Stimulated activated naive B cell treated with anti-CD40 and anti-IgM and Interleukin-4, amounts not matched to agents 10 μg/mL and 1 μg/mL and 100 μg/mL, for 72 hours (primary cell): ENCODE results near the gene AGAP1.

Experiments
- ATAC-seq, 2 donors: fragments of 150-1000 bp; cut with Tn5 transposase; replicated peaks; 2 replicates each; pipeline ENCODE4 v1.10.0; 2021; ENCODE audit warnings: moderate library complexity in 1 of 2
- DNase-seq: peaks from one replicate; pipeline ENCODE4 v3.0.0; 2021
- H3K27ac Mint-ChIP-seq: one replicate; pipeline ENCODE4 v1.8.0; 2022; ENCODE audit warnings: mild to moderate bottlenecking, mixed read lengths
- H3K27me3 Mint-ChIP-seq, 2 donors: one replicate each; pipeline ENCODE4 v1.8.0; 2022; ENCODE audit warnings: mixed read lengths in 2 of 2
- H3K36me3 Mint-ChIP-seq, 2 donors: one replicate each; pipeline ENCODE4 v1.8.0; 2022; ENCODE audit warnings: mixed read lengths in 2 of 2, mild to moderate bottlenecking in 1 of 2
- H3K4me1 Mint-ChIP-seq, 2 donors: one replicate each; pipeline ENCODE4 v1.8.0; 2022; ENCODE audit warnings: mixed read lengths in 2 of 2, mild to moderate bottlenecking in 1 of 2
- H3K4me3 Mint-ChIP-seq, 2 donors: one replicate each; pipeline ENCODE4 v1.8.0; 2022; ENCODE audit warnings: mild to moderate bottlenecking in 2 of 2, mixed read lengths in 2 of 2, moderate library complexity in 1 of 2
- H3K9me3 Mint-ChIP-seq, 2 donors: one replicate each; pipeline ENCODE4 v1.8.0; 2022; ENCODE audit warnings: mixed read lengths in 2 of 2, mild to moderate bottlenecking in 1 of 2

Gene AGAP1

GRCh38 chr2:235701206-235701981, 207.6 kb downstream of the AGAP1 start:
- ATAC-seq: no peak
- no peak for DNase-seq
- H3K4me1 Mint-ChIP-seq: no peaks in the 10 kb centered on the region

GRCh38 chr2:235702186-235702585, 208.3 kb downstream of the AGAP1 start:
- Mint-ChIP-seq H3K27ac (no peak overlapping the region), H3K4me3 (no peak overlapping the region), H3K9me3 (no peaks in the 10 kb centered on the region), H3K4me1 (no peaks in the 10 kb centered on the region), H3K36me3 (no peaks in the 10 kb centered on the region), H3K27me3 (peaks cover 4 to 10% of the 10 kb centered on the region in 2 donors)
- DNase-seq (no peak), ATAC-seq (no peak)

More at GRCh38 chr2:235701206-235701981, 207.6 kb downstream of the AGAP1 start:
- H3K9me3 Mint-ChIP-seq: no peaks in the 10 kb centered on the region
- H3K36me3 Mint-ChIP-seq: no peaks in the 10 kb centered on the region
- H3K27ac Mint-ChIP-seq: no peak overlapping the region
- peaks cover 4 to 10% of the 10 kb centered on the region in 2 donors for H3K27me3 Mint-ChIP-seq
- H3K4me3 Mint-ChIP-seq: no peak overlapping the region

- Mint-ChIP-seq H3K9me3 (no peaks in the 10 kb centered on the region), H3K36me3 (no peaks in the 10 kb centered on the region), H3K4me3 (no peak overlapping the region), H3K27me3 (peaks cover 4 to 10% of the 10 kb centered on the region in 2 donors), H3K4me1 (no peaks in the 10 kb centered on the region), H3K27ac (no peak overlapping the region)
- no peak for ATAC-seq
- DNase-seq: no peak
Measured at GRCh38 chr2:235703711-235704295, 210.0 kb downstream of the AGAP1 start.

DNA sequence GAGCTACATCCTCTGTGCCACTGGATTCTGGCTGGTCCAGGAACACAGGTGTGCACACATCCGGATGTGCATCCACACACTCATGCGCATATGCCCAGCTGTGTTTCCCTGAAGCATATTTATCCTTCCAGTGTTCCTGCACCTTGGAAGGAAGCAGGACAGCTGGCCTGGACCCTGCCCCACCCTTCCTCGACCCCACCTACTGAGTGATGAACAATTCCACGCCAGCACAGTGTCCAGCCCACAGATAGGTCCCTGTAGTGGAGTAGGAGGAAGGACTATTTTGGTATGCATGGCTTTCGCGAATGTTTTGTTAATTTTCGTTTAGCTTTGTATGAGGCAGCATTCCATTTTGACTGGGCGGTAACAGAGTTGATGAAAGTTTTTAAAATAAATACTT, 211.5 kb downstream of the AGAP1 start:
- no peaks in the 10 kb centered on the region for H3K4me1 Mint-ChIP-seq
- H3K27me3 Mint-ChIP-seq: peaks cover 4 to 10% of the 10 kb centered on the region in 2 donors
- H3K9me3 Mint-ChIP-seq: no peaks in the 10 kb centered on the region
- H3K36me3 Mint-ChIP-seq: no peaks in the 10 kb centered on the region
- no peak overlapping the region for H3K4me3 Mint-ChIP-seq
- H3K27ac Mint-ChIP-seq: no peak overlapping the region
- no peak for ATAC-seq
- DNase-seq: no peak

DNA sequence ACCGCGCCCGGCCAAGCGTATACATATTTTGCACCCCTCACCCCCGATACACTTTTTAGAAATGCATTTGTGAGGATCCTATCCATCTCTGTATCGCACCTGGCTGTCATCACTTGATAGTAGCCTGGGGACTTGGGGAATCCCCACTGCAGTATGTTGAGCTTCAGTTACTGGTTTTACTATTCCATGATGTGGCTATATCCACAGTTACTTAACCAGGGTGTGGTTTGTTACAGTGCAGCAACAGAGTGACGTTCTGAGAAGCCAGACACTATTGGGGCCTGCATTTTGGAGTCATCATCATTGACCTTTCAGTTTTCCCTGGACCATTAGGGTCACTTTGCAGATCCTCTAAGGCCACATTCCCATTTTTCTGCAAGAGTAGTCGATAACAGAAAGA, 212.7 kb downstream of the AGAP1 start:
- no peak for DNase-seq
- Mint-ChIP-seq H3K9me3 (no peaks in the 10 kb centered on the region), H3K27ac (no peak overlapping the region), H3K4me1 (no peaks in the 10 kb centered on the region), H3K27me3 (peaks cover 4 to 10% of the 10 kb centered on the region in 2 donors), H3K4me3 (no peak overlapping the region), H3K36me3 (no peaks in the 10 kb centered on the region)
- no peak for ATAC-seq

- H3K27ac Mint-ChIP-seq: no peak overlapping the region
- H3K4me3 Mint-ChIP-seq: no peak overlapping the region
- H3K27me3 Mint-ChIP-seq: peaks cover under 1 to 1% of the 10 kb centered on the region in 2 donors
- H3K9me3 Mint-ChIP-seq: no peaks in the 10 kb centered on the region
- DNase-seq (no peak), ATAC-seq (no peak)
- no peaks in the 10 kb centered on the region for H3K4me1 Mint-ChIP-seq
- no peaks in the 10 kb centered on the region for H3K36me3 Mint-ChIP-seq
Measured at GRCh38 chr2:235707411-235708096, 213.7 kb downstream of the AGAP1 start.

DNA sequence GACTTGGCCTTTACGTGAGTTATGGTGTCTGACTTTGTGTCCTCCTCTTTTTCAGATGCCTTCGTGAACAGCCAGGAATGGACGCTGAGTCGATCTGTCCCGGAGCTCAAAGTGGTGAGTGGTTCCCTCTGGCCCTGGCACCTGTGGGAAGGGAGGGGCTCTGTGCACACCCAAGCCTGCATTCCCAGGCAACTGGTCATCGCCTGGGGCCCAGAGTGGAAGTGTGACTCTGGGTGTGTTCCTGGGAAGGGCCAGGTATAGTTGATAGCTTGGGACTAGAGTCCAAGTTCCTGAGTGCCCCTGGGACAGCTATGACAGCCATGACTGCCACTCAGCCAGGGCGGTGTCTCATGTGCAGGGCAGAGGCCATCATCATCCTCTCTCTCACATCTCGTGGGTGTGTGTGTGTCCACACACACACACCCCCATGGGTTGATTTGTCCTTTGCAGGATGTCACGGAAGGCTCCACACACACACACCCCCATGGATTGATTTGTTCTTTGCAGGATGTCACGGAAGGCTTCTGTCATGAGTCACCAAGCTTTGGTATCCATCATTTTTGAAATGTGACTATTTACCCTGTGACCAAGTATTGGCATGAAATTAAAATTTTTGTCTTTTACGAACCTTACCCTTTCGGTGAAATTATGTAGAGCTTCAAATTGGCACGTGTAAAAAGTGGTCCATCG, 215.4 kb downstream of the AGAP1 start:
- DNase-seq (no peak), ATAC-seq (no peak)
- Mint-ChIP-seq H3K4me3 (no peak overlapping the region), H3K36me3 (no peaks in the 10 kb centered on the region), H3K9me3 (no peaks in the 10 kb centered on the region), H3K27ac (no peak overlapping the region), H3K27me3 (no peaks in the 10 kb centered on the region), H3K4me1 (no peaks in the 10 kb centered on the region)

GRCh38 chr2:235709969-235710879, 216.4 kb downstream of the AGAP1 start:
- ATAC-seq (no peak), DNase-seq (no peak)
- Mint-ChIP-seq H3K27me3 (peaks cover 0 to 3% of the 10 kb centered on the region in 2 donors), H3K4me1 (no peaks in the 10 kb centered on the region), H3K36me3 (no peaks in the 10 kb centered on the region), H3K27ac (no peak overlapping the region), H3K4me3 (no peak overlapping the region), H3K9me3 (no peaks in the 10 kb centered on the region)

DNA sequence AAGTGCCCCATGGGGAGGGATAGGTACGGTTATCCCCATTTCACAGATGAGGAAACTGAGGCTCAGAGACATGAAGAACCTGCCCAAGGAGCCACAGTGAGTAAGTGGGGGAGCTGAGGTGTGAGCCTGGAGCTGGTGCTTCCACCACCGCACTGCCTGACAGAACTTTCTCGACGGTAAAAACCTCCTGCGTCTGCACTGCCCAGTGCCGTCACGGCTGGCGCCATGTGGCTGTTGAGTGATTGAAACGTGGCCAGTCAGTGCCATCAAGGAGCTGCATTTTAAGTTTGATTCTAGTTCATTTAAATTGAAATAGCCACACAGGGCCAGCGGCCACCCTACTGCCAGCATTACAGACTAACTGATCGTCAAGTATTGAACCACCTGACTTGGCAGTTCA, 217.1 kb downstream of the AGAP1 start:
- Mint-ChIP-seq H3K36me3 (no peaks in the 10 kb centered on the region), H3K4me1 (no peaks in the 10 kb centered on the region), H3K27ac (no peak overlapping the region), H3K9me3 (no peaks in the 10 kb centered on the region), H3K4me3 (no peak overlapping the region), H3K27me3 (peaks cover 3 to 4% of the 10 kb centered on the region in 2 donors)
- DNase-seq (no peak), ATAC-seq (no peak)

DNA sequence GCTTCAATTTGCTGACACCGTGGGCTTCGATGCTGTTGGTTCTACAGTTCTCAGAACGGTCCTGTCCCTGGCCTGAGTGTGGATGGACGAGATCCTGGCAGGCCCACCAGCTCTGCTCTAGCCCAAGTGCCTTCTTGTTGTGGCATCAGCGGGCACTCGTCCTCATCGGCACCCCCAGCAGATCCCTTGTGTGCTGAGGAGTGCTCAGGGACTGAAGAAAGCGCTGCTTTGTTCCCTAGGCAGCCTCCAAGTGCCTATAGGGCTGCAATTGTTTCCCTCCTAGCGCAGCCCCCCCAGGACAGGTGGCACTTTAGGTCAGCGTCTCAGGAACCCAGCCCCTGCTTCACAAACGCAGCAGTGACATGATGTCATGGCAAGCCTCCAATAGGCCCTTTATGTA, 217.7 kb downstream of the AGAP1 start:
- H3K4me3 Mint-ChIP-seq: no peak overlapping the region
- H3K4me1 Mint-ChIP-seq: no peaks in the 10 kb centered on the region
- ATAC-seq (no peak), DNase-seq (no peak)
- H3K27ac Mint-ChIP-seq: no peak overlapping the region
- H3K27me3 Mint-ChIP-seq: peaks cover 6 to 8% of the 10 kb centered on the region in 2 donors
- no peaks in the 10 kb centered on the region for H3K36me3 Mint-ChIP-seq
- no peaks in the 10 kb centered on the region for H3K9me3 Mint-ChIP-seq

DNA sequence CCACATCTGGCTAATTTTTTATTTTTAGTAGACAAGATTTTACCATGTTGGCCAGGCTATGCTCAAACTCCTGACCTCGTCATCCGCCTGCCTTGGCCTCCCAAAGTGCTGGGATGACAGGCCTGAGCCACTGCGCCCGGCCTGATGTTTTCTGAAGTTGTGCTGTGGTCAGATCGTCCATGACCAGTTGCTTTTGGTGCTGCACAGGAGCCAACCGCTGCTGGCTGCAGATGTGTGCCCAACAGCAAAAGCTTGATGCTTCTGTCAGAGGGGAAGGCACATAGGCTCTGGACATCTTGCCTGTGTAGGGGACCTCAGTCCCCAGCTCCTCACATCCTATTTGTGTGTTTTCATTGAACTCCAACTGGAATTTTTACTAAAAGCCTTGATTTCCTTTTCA, 218.3 kb downstream of the AGAP1 start:
- H3K27ac Mint-ChIP-seq: no peak overlapping the region
- H3K27me3 Mint-ChIP-seq: peaks cover 8 to 10% of the 10 kb centered on the region in 2 donors
- no peaks in the 10 kb centered on the region for H3K9me3 Mint-ChIP-seq
- DNase-seq (no peak), ATAC-seq (no peak)
- no peaks in the 10 kb centered on the region for H3K36me3 Mint-ChIP-seq
- H3K4me1 Mint-ChIP-seq: no peaks in the 10 kb centered on the region
- H3K4me3 Mint-ChIP-seq: no peak overlapping the region

GRCh38 chr2:235713189-235713588, 219.3 kb downstream of the AGAP1 start:
- Mint-ChIP-seq H3K4me1 (no peaks in the 10 kb centered on the region), H3K27ac (no peak overlapping the region), H3K36me3 (no peaks in the 10 kb centered on the region), H3K27me3 (peaks cover 8 to 11% of the 10 kb centered on the region in 2 donors), H3K9me3 (no peaks in the 10 kb centered on the region), H3K4me3 (no peak overlapping the region)
- ATAC-seq (no peak), DNase-seq (no peak)

DNA sequence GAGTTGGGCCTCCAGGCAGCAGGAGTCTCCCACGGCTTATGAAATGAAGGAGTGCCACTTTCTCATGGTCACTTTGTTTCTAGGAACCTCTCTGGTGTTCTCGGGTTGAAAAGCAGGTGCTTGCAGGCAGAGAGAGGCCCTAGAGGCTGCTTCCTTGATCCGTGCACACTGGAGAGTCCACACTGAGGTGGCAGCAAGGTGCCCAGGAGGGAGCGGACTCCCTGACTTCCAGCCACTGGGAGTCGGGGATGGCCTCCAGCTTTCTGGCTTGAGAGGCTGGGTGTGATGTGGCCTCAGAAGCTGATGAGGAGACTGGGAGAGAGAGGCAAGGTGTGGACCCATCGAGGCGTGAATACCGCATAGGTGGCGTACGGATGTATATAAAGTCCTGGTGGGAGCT, 221.8 kb downstream of the AGAP1 start:
- no peaks in the 10 kb centered on the region for H3K36me3 Mint-ChIP-seq
- H3K4me1 Mint-ChIP-seq: no peaks in the 10 kb centered on the region
- H3K27me3 Mint-ChIP-seq: peaks cover 8 to 11% of the 10 kb centered on the region in 2 donors
- no peak for ATAC-seq
- no peak for DNase-seq
- no peaks in the 10 kb centered on the region for H3K9me3 Mint-ChIP-seq
- no peak overlapping the region for H3K27ac Mint-ChIP-seq
- no peak overlapping the region for H3K4me3 Mint-ChIP-seq
